Uterus (tissue), 4 donors: ENCODE measurements around the gene ARRDC5. TPM values are rescaled to one million over a fixed set of nuclear protein-coding genes. Genes with fewer than 3 reads are reported as not detected.

Source experiments
- DNase-seq, 2 donors: peaks; one replicate each; pipeline ENCODE4 v3.0.0-alpha.2; 2019 to 2020
- H3K27ac ChIP-seq, 2 donors: fragments of 200-600 bp; sonication (generic); 1 replicate in 1 of 2; 2 replicates in 1 of 2; pipeline ENCODE4 v1.5.1; 2016 to 2018
- H3K27me3 ChIP-seq, 2 donors: fragments of 200-600 bp; sonication (generic); one replicate each; pipeline ENCODE4 v1.5.1; 2018 to 2019; ENCODE audit warnings: control low read depth in 1 of 2
- H3K36me3 ChIP-seq, 2 donors: fragments of 200-600 bp; sonication (generic); one replicate each; pipeline ENCODE4 v1.5.1; 2019; ENCODE audit warnings: control low read depth in 1 of 2
- H3K4me1 ChIP-seq, 2 donors: fragments of 200-600 bp; sonication (generic); one replicate each; pipeline ENCODE4 v1.5.1; 2018 to 2019; ENCODE audit warnings: control low read depth in 1 of 2
- H3K4me3 ChIP-seq, 2 donors: fragments of 200-600 bp; sonication (generic); 1 replicate in 1 of 2; 2 replicates in 1 of 2; pipeline ENCODE4 v1.5.1; 2018 to 2019; ENCODE audit warnings: mild to moderate bottlenecking in 1 of 2
- H3K9me3 ChIP-seq, 2 donors: fragments of 200-600 bp; sonication (generic); one replicate each; pipeline ENCODE4 v1.5.1; 2019; ENCODE audit warnings: control low read depth in 1 of 2
- POLR2A ChIP-seq, 2 donors: fragments of 450-650 bp; IDR thresholded peaks; one replicate each; pipeline ENCODE4 v1.6.1; 2016; ENCODE audit warnings: antibody characterized with exemption in 2 of 2, mild to moderate bottlenecking in 1 of 2, moderate library complexity in 1 of 2
- intact Hi-C: fragments of 100-400 bp; cut with DNase I; formaldehyde crosslinking; loops from one replicate; pipeline ENCODE4 v1.15.1; 2023; ENCODE audit warnings: low total_unique reads
- microRNA-seq: library from miRNA; unstranded; fragments of <30 nt; microRNA quantifications from one replicate; pipeline ENCODE4, GENCODE V29; 2016; ENCODE audit warnings: borderline microRNAs expressed, borderline replicate concordance
- small RNA-seq: library from RNA; depleted of rRNA; stranded (forward); fragments of <200 nt; gene quantifications from one replicate; pipeline ENCODE3, GENCODE V24; 2016
- total RNA-seq, 4 donors: library from RNA; depleted of rRNA in 3 of 4; stranded (reverse); fragments of >200 nt in 3 of 4; gene quantifications; one replicate each; pipeline versions ENCODE4 v1.1.0 to v1.2.4, GENCODE V29; 2014 to 2023
- TF ChIP-seq, protein P1 (sequence below), 4 experiments: fragments of 200-600 bp in 2 of 4; fragments of 450-650 bp in 2 of 4; sonication (generic) in 2 of 4; IDR thresholded peaks; one replicate each; pipeline ENCODE4 v1.5.1; 2016 to 2019; ENCODE audit warnings: antibody characterized with exemption in 4 of 4, mild to moderate bottlenecking in 2 of 4, moderate library complexity in 1 of 4
- donor health status: DM: yes; HTN: yes; CAD: no.

Gene ARRDC5
- total RNA-seq, 4 donors from 2014 or later, result 0.26 to 0.70 TPM; not detected in 2

- peak; percentile 32 to 58 for DNase-seq
- intact Hi-C loops, result no loop called here
- no peak for TF ChIP-seq POLR2A (IDR thresholded peaks at IDR 0.05)
- TF ChIP-seq, protein P1, sequence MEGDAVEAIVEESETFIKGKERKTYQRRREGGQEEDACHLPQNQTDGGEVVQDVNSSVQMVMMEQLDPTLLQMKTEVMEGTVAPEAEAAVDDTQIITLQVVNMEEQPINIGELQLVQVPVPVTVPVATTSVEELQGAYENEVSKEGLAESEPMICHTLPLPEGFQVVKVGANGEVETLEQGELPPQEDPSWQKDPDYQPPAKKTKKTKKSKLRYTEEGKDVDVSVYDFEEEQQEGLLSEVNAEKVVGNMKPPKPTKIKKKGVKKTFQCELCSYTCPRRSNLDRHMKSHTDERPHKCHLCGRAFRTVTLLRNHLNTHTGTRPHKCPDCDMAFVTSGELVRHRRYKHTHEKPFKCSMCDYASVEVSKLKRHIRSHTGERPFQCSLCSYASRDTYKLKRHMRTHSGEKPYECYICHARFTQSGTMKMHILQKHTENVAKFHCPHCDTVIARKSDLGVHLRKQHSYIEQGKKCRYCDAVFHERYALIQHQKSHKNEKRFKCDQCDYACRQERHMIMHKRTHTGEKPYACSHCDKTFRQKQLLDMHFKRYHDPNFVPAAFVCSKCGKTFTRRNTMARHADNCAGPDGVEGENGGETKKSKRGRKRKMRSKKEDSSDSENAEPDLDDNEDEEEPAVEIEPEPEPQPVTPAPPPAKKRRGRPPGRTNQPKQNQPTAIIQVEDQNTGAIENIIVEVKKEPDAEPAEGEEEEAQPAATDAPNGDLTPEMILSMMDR (IDR thresholded peaks at IDR 0.05), result no peak
- H3K36me3 ChIP-seq, result no peaks in the 10 kb centered on the region
- peak overlapping the region; percentile 50 to 59 for H3K27ac ChIP-seq
- no peaks in the 10 kb centered on the region for H3K9me3 ChIP-seq
- H3K27me3 ChIP-seq, result no peaks in the 10 kb centered on the region
- H3K4me1 ChIP-seq, result no peaks in the 10 kb centered on the region
- H3K4me3 ChIP-seq, result no peak overlapping the region
These were observed 58.1 kb downstream of the ARRDC5 start for GRCh38 chr19:4844348-4845179.

DNA sequence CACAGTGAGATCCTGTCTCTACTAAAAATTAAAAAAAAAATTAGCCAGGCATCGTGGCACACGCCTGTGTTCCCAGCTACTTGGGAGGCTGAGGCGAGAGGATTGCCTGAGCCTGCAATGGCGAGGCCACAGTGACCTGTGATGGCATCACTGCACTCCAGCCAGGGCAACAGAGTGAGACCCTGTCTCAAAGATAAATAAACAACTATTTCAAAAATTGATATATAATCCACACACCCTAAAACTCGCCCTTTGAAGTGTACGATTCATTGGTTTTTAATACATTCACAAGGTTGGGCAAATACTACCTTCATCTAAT is 59.1 kb downstream of the ARRDC5 start:
- H3K36me3 ChIP-seq, result no peaks in the 10 kb centered on the region
- no peaks in the 10 kb centered on the region for H3K27me3 ChIP-seq
- intact Hi-C loops, result no loop called here
- no peak overlapping the region for H3K4me3 ChIP-seq
- DNase-seq, result no peak
- TF ChIP-seq POLR2A (IDR thresholded peaks at IDR 0.05), result no peak
- no peaks in the 10 kb centered on the region for H3K4me1 ChIP-seq
- H3K27ac ChIP-seq, result no peak overlapping the region
- H3K9me3 ChIP-seq, result no peaks in the 10 kb centered on the region

Small RNAs within 50 kb of the gene (microRNA-seq; reads per million reads assigned to microRNA genes)
- not detected for gene MIR4747

Small RNAs within 50 kb of the gene (small RNA-seq; reads per million reads assigned to genes)
- not detected for gene MIR4747

Other genes with a start within 250 kb of the ARRDC5 start
- 10 to 100 TPM; 21.8 to 63.5 (median 44.4) TPM for gene MYDGF, start 232.6 kb downstream of the ARRDC5 start, total RNA-seq
- 100 to 1,000 TPM in 1 of 4 donors, 10 to 100 TPM in 3; 17.8 to 194 (median 48.5) TPM for gene DPP9, start 179.1 kb downstream of the ARRDC5 start, total RNA-seq
- 10 to 100 TPM in 3 of 4 donors, 1 to 10 TPM in 1; 9.4 to 12.4 (median 10.6) TPM for gene FEM1A, start 111.2 kb downstream of the ARRDC5 start, total RNA-seq
- gene TICAM1, start 71.2 kb downstream of the ARRDC5 start, total RNA-seq, result 10 to 100 TPM in 1 of 4 donors, 1 to 10 TPM in 2, under 1 TPM in 1; under 0.01 to 13.0 (median 2.3) TPM
- gene PLIN3, start 35.2 kb downstream of the ARRDC5 start, total RNA-seq, result 10 to 100 TPM; 18.7 to 60.8 (median 27.9) TPM
- 10 to 100 TPM in 1 of 4 donors, under 1 TPM in 2, not detected in 1; 0.46 to 21.8 (median 0.77) TPM for gene UHRF1, start 6.6 kb upstream of the ARRDC5 start, total RNA-seq
- gene KDM4B, start 66.2 kb upstream of the ARRDC5 start, total RNA-seq, result 10 to 100 TPM; 18.4 to 94.7 (median 25.6) TPM